Measurements from ENCODE around the gene ADM5. TPM values are rescaled to one million over a fixed set of nuclear protein-coding genes. Genes with fewer than 3 reads are reported as not detected.

ADM5 gene
- total RNA-seq, 1 donor from 2014 or later, result 1.5 TPM

- TF ChIP-seq CTCF (IDR thresholded peaks at IDR 0.05), result no peak
- no peaks in the 10 kb centered on the region for H3K36me3 Mint-ChIP-seq (ENCODE audit: unreplicated experiment)
- no peaks in the 10 kb centered on the region for H3K9me3 Mint-ChIP-seq (ENCODE audit: unreplicated experiment)
- no peaks in the 10 kb centered on the region for H3K27me3 Mint-ChIP-seq (ENCODE audit: unreplicated experiment)
- H3K4me1 Mint-ChIP-seq (ENCODE audit: unreplicated experiment), result no peaks in the 10 kb centered on the region
- no peak overlapping the region for H3K4me3 Mint-ChIP-seq (ENCODE audit: unreplicated experiment)
- no peak overlapping the region for H3K27ac Mint-ChIP-seq (ENCODE audit: unreplicated experiment)
- DNase-seq (ENCODE audit: extremely low spot score, unreplicated experiment), result no peak
These were observed 40.8 kb downstream of the ADM5 start for GRCh38 chr19:49730166-49730565.

DNA sequence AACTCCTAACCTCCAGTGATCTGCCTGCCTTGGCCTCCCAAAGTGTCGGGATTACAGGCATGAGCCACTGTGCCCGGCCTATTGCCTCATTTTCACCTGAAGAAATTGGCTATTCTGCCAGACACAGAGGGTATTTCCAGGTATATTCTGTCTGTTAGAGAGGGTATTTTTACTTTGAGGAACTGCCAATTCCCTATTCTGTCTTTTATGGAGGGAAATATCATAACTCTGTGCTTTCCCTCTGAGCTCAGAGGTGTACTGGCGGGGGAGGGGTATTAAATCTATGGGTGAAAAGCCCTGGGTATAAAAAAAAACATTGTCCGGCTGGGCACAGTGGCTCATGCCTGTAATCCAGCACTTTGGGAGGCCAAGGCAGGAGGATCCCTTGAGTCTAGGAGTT is 48.9 kb downstream of the ADM5 start:
- H3K4me1 Mint-ChIP-seq (ENCODE audit: unreplicated experiment), result no peaks in the 10 kb centered on the region
- no peaks in the 10 kb centered on the region for H3K9me3 Mint-ChIP-seq (ENCODE audit: unreplicated experiment)
- no peaks in the 10 kb centered on the region for H3K27me3 Mint-ChIP-seq (ENCODE audit: unreplicated experiment)
- no peak overlapping the region for H3K4me3 Mint-ChIP-seq (ENCODE audit: unreplicated experiment)
- DNase-seq (ENCODE audit: extremely low spot score, unreplicated experiment), result no peak
- no peak for TF ChIP-seq CTCF (IDR thresholded peaks at IDR 0.05)
- no peaks in the 10 kb centered on the region for H3K36me3 Mint-ChIP-seq (ENCODE audit: unreplicated experiment)
- no peak overlapping the region for H3K27ac Mint-ChIP-seq (ENCODE audit: unreplicated experiment)

- no peak for DNase-seq (ENCODE audit: extremely low spot score, unreplicated experiment)
- H3K27me3 Mint-ChIP-seq (ENCODE audit: unreplicated experiment), result no peaks in the 10 kb centered on the region
- no peaks in the 10 kb centered on the region for H3K9me3 Mint-ChIP-seq (ENCODE audit: unreplicated experiment)
- H3K4me3 Mint-ChIP-seq (ENCODE audit: unreplicated experiment), result no peak overlapping the region
- no peak overlapping the region for H3K27ac Mint-ChIP-seq (ENCODE audit: unreplicated experiment)
- TF ChIP-seq CTCF (IDR thresholded peaks at IDR 0.05), result no peak
- no peaks in the 10 kb centered on the region for H3K36me3 Mint-ChIP-seq (ENCODE audit: unreplicated experiment)
- H3K4me1 Mint-ChIP-seq (ENCODE audit: unreplicated experiment), result no peaks in the 10 kb centered on the region
These were observed 49.7 kb downstream of the ADM5 start for GRCh38 chr19:49739098-49739497.

DNA sequence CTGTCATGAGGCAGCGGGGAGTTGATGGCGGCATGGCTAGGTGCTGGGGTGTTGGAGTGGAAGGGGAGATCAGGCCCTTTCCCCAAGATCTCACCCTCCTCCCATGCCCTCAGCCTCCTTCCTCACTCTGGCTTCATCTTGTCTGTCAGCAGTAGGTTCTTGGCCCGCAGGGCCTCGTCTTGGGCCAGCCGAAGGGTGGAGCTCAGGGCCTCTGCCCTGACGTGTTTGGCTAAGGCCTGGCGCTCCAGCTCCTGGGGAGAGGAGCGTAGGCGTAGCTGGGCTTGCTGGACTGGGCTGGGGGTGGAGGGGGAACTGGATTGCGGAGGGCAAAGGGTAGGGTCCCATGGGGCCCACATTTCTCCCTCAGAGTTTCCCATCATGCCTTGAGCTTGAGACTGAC is 50.5 kb downstream of the ADM5 start:
- Mint-ChIP-seq H3K27me3 (ENCODE audit: unreplicated experiment) (no peaks in the 10 kb centered on the region), H3K27ac (ENCODE audit: unreplicated experiment) (no peak overlapping the region), H3K4me1 (ENCODE audit: unreplicated experiment) (no peaks in the 10 kb centered on the region), H3K36me3 (ENCODE audit: unreplicated experiment) (no peaks in the 10 kb centered on the region), H3K4me3 (ENCODE audit: unreplicated experiment) (no peak overlapping the region), H3K9me3 (ENCODE audit: unreplicated experiment) (no peaks in the 10 kb centered on the region)
- no peak for DNase-seq (ENCODE audit: extremely low spot score, unreplicated experiment)
- no peak for TF ChIP-seq CTCF (IDR thresholded peaks at IDR 0.05)

Small RNA genes within 50 kb of the gene (microRNA-seq; reads per million reads assigned to microRNA genes)
- gene MIR5088 (ENCODE audit: unreplicated experiment), result not detected

Other genes with a start within 250 kb of the ADM5 start
- 0.34 and 0.54 TPM in 2 replicates for gene SLC17A7, start 248.1 kb upstream of the ADM5 start, total RNA-seq
- gene PIH1D1, start 237.8 kb upstream of the ADM5 start, total RNA-seq, result 80.2 and 84.5 TPM in 2 replicates
- 31.8 and 34.0 TPM in 2 replicates for gene ALDH16A1, start 236.4 kb upstream of the ADM5 start, total RNA-seq
- 10.8 and 11.3 TPM in 2 replicates for gene FLT3LG, start 215.4 kb upstream of the ADM5 start, total RNA-seq
- 2,592 and 2,617 TPM in 2 replicates for gene RPL13A, start 202.0 kb upstream of the ADM5 start, total RNA-seq
- gene RPS11, start 193.2 kb upstream of the ADM5 start, total RNA-seq, result 1,892 and 1,912 TPM in 2 replicates
- gene FCGRT, start 176.9 kb upstream of the ADM5 start, total RNA-seq, result 253 and 278 TPM in 2 replicates
- 81.3 and 85.0 TPM in 2 replicates for gene RCN3, start 161.6 kb upstream of the ADM5 start, total RNA-seq
- 58.7 and 66.2 TPM in 2 replicates for gene NOSIP, start 109.0 kb upstream of the ADM5 start, total RNA-seq
- gene PRRG2, start 108.3 kb upstream of the ADM5 start, total RNA-seq, result 0.32 and 0.52 TPM in 2 replicates
- 31.6 and 32.9 TPM in 2 replicates for gene PRR12, start 98.4 kb upstream of the ADM5 start, total RNA-seq
- 67.4 and 67.7 TPM in 2 replicates for gene RRAS, start 49.5 kb upstream of the ADM5 start, total RNA-seq
- gene SCAF1, start 47.4 kb upstream of the ADM5 start, total RNA-seq, result 74.9 and 81.9 TPM in 2 replicates
- gene IRF3, start 23.7 kb upstream of the ADM5 start, total RNA-seq, result 80.9 and 88.9 TPM in 2 replicates
- gene BCL2L12, start 23.7 kb upstream of the ADM5 start, total RNA-seq, result 23.6 and 29.3 TPM in 2 replicates
- gene PRMT1, start 12.3 kb upstream of the ADM5 start, total RNA-seq, result 121 and 126 TPM in 2 replicates
- gene CPT1C, start 1.5 kb downstream of the ADM5 start, total RNA-seq, result 44.2 and 48.8 TPM in 2 replicates
- gene TSKS, start 73.7 kb downstream of the ADM5 start, total RNA-seq, result not detected in 2 replicates
- 130 and 133 TPM in 2 replicates for gene AP2A1, start 77.4 kb downstream of the ADM5 start, total RNA-seq
- gene FUZ, start 123.7 kb downstream of the ADM5 start, total RNA-seq, result 19.9 and 24.4 TPM in 2 replicates
- gene MED25, start 128.7 kb downstream of the ADM5 start, total RNA-seq, result 56.1 and 58.1 TPM in 2 replicates
- gene PTOV1, start 161.6 kb downstream of the ADM5 start, total RNA-seq, result 266 and 295 TPM in 2 replicates
- gene PNKP, start 178.0 kb downstream of the ADM5 start, total RNA-seq, result 68.3 and 76.4 TPM in 2 replicates
- 59.7 and 61.2 TPM in 2 replicates for gene AKT1S1, start 187.8 kb downstream of the ADM5 start, total RNA-seq
- gene TBC1D17, start 188.1 kb downstream of the ADM5 start, total RNA-seq, result 69.2 and 71.9 TPM in 2 replicates
- gene IL4I1, start 207.3 kb downstream of the ADM5 start, total RNA-seq, result 0.55 TPM in 1 of 2 replicates, not detected in the other
- 20.1 and 22.0 TPM in 2 replicates for gene ATF5, start 239.6 kb downstream of the ADM5 start, total RNA-seq
- gene NUP62, start 239.9 kb downstream of the ADM5 start, total RNA-seq, result 57.7 and 65.1 TPM in 2 replicates

Data from osteocyte (in vitro differentiated cells).